T-helper 1 cell (primary cell): Measurements from ENCODE around the gene ZNF236.

Experiments
- DNase-seq, 5 donors: peaks; one replicate each; pipeline ENCODE4 v3.0.0-alpha.2; 2012 to 2020

Gene ZNF236

GRCh38 chr18:76866666-76867065 is 44.3 kb downstream of the ZNF236 start:
- DNase-seq: no peak

- DNase-seq: no peak
Measured at GRCh38 chr18:76873311-76873710, 51.0 kb downstream of the ZNF236 start.

- no peak for DNase-seq
Measured at GRCh38 chr18:76873713-76874112, 51.4 kb downstream of the ZNF236 start.

GRCh38 chr18:76874642-76875389 is 52.5 kb downstream of the ZNF236 start:
- DNase-seq: peak in 2 of 5 donors; percentile 21 to 29

- peak in 2 of 5 donors; percentile 34 to 41 for DNase-seq
Measured at GRCh38 chr18:76875390-76876325, 53.3 kb downstream of the ZNF236 start.

- no peak for DNase-seq
Measured at GRCh38 chr18:76878426-76878825, 56.1 kb downstream of the ZNF236 start.

GRCh38 chr18:76880026-76880425 is 57.7 kb downstream of the ZNF236 start:
- no peak for DNase-seq

GRCh38 chr18:76881744-76882143 is 59.4 kb downstream of the ZNF236 start:
- no peak for DNase-seq

GRCh38 chr18:76882146-76882545 is 59.8 kb downstream of the ZNF236 start:
- no peak for DNase-seq

GRCh38 chr18:76885001-76885400 is 62.6 kb downstream of the ZNF236 start:
- no peak for DNase-seq

- DNase-seq: no peak
Measured at GRCh38 chr18:76886112-76886511, 63.8 kb downstream of the ZNF236 start.

GRCh38 chr18:76889091-76889699 is 66.8 kb downstream of the ZNF236 start:
- no peak for DNase-seq

GRCh38 chr18:76892832-76893231 is 70.5 kb downstream of the ZNF236 start:
- DNase-seq: no peak

GRCh38 chr18:76894566-76895346 is 72.4 kb downstream of the ZNF236 start:
- no peak for DNase-seq

- no peak for DNase-seq
Measured at GRCh38 chr18:76895498-76895897, 73.1 kb downstream of the ZNF236 start.

- DNase-seq: no peak
Measured at GRCh38 chr18:76896677-76897076, 74.3 kb downstream of the ZNF236 start.

GRCh38 chr18:76897257-76897656 is 74.9 kb downstream of the ZNF236 start:
- DNase-seq: no peak

- no peak for DNase-seq
Measured at GRCh38 chr18:76903386-76903785, 81.0 kb downstream of the ZNF236 start.

GRCh38 chr18:76905821-76906220 is 83.5 kb downstream of the ZNF236 start:
- DNase-seq: no peak

GRCh38 chr18:76908277-76908676 is 85.9 kb downstream of the ZNF236 start:
- no peak for DNase-seq

- no peak for DNase-seq
Measured at GRCh38 chr18:76909439-76909838, 87.1 kb downstream of the ZNF236 start.

- DNase-seq: no peak
Measured at GRCh38 chr18:76911440-76911839, 89.1 kb downstream of the ZNF236 start.

- no peak for DNase-seq
Measured at GRCh38 chr18:76913583-76913982, 91.2 kb downstream of the ZNF236 start.
